Natural killer cell treated with Interleukin-12 subunit alpha and Interleukin-12 subunit beta and Interleukin-15 and Interleukin-18, amount 100 ng/mL, for 72 hours (primary cell): ENCODE results near the gene EAF1. TPM values are rescaled to one million over a fixed set of nuclear protein-coding genes. Genes with fewer than 3 reads are reported as not detected.
"Not testable (repeated sequence)": the region's sequence is repeated elsewhere in the genome, so short reads cannot be mapped to it uniquely, and the experiment has no call there.

ENCODE experiments used
- ATAC-seq, 2 donors: fragments of 150-1000 bp; cut with Tn5 transposase in 1 of 2; sonication (Bioruptor Pico), chemical (Tn5 transposase) in 1 of 2; 2 replicates each; pipeline ENCODE4 v1.10.0; 2021
- DNase-seq: peaks from one replicate; pipeline ENCODE4 v3.0.0; 2022; ENCODE audit warnings: low spot score
- H3K27ac Mint-ChIP-seq, 2 donors: 1 replicate in 1 of 2; 2 replicates in 1 of 2; pipeline ENCODE4 v1.8.0; 2022; ENCODE audit warnings: mixed read lengths in 2 of 2, mild to moderate bottlenecking in 1 of 2, moderate library complexity in 1 of 2
- H3K27me3 Mint-ChIP-seq, 2 donors: 1 replicate in 1 of 2; 2 replicates in 1 of 2; pipeline ENCODE4 v1.8.0; 2022; ENCODE audit warnings: mixed read lengths in 2 of 2
- H3K36me3 Mint-ChIP-seq: one replicate; pipeline ENCODE4 v1.8.0; 2022; ENCODE audit warnings: mixed read lengths
- H3K4me1 Mint-ChIP-seq, 2 donors: 1 replicate in 1 of 2; 2 replicates in 1 of 2; pipeline ENCODE4 v1.8.0; 2022; ENCODE audit warnings: low read depth in 2 of 2, mixed read lengths in 2 of 2, mild to moderate bottlenecking in 1 of 2
- H3K4me3 Mint-ChIP-seq: one replicate; pipeline ENCODE4 v1.8.0; 2022; ENCODE audit warnings: mixed read lengths
- H3K9me3 Mint-ChIP-seq: 2 replicates; pipeline ENCODE4 v1.8.0; 2022; ENCODE audit warnings: mixed read lengths
- total RNA-seq, 2 donors: library from RNA; stranded (reverse); gene quantifications; one replicate each; pipeline ENCODE4 v1.2.3, GENCODE V29; 2022

EAF1 gene
- 10 to 100 TPM; 41.8 to 74.3 TPM for total RNA-seq

DNA sequence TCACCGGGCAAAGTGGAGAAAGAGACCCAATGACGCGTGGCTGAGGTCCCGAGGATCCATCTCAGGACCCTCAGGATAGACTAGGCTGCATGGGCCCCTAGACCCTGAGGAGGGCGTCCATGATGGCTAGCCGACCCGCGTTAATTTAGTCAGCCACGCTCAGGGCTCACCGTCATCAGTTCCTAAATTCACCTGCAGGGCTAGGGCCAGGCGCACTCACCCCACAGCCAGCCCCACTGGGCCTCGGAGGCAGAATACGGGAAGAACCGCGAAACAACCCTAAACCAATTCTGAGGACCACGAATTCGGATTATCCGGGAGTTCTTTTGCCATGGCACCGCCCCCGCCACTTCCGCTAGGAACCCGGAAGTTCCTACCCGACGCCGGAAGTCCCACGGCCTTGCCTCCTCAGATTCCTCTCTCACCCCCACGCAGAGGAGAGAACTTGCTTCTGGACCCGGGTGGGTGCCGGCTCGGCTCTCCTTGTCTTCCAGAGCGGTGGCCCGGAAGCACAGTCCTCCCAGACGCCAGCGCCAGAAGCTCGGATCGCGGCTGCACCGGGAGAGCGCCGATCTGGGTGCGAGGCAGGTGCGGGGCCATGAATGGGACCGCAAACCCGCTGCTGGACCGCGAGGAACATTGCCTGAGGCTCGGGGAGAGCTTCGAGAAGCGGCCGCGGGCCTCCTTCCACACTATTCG lies at the start of gene EAF1, which contains the start of gene METTL6:
EAF1 (plus strand) TSS at position 417 of the 699 bp plus-strand sequence; CDS start at position 599, 182 bp downstream.
METTL6 (minus strand) TSS at position 363 of the 699 bp plus-strand sequence. CDS start 1,033 bp downstream, outside the sequence.
- Mint-ChIP-seq H3K9me3 (no peaks in the 10 kb centered on the region), H3K27ac (peak within 1 kb of the TSS; percentile 98 to 99), H3K4me3 (peak within 1 kb of the TSS; percentile 93), H3K36me3 (peaks cover 37% of the 10 kb centered on the region), H3K4me1 (peaks cover 42 to 52% of the 10 kb centered on the region in 2 donors), H3K27me3 (no peaks in the 10 kb centered on the region)
- ATAC-seq, result peak; percentile 92 to 93
- DNase-seq, result peak; percentile 91

DNA sequence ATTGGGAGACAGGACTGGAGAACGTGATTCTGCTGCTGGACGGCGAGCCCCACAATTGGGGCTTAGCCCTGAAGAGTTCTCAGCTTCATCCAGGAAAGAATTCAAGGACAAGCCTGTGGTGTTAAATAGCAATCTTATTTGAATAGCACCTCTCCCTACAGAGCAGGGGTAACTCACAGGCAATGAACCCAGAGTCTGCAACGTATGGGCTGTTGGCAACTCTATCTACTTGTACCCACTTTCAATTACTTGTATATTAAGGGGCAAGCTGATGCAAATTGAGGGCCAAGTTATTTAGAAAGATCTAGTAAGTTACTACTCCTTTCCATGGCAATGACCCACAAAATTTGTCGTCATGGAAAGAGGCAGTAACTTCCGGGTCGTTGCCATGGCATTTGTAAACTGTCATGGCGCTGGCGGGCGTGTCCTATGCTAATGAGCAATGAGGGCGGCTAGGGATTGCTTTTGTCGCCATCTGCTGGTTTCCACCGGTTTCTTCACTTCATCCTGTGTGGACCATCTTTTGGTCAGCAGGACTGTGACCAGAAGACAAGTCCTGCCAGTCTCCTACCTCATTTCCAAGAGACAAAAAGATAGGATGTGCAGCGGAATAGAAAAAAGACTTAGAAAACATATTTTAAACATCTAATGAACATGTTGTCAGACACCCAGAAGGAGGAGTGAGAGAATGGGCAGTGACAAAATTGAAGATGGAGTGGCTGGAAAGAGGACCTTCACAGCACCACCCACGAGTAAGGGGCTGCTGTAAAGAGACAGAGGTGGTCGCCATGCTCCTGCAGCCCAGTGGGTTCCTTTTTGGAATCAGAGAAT lies 49.2 kb upstream of the EAF1 start:
- peaks cover 10 to 13% of the 10 kb centered on the region in 2 donors for H3K4me1 Mint-ChIP-seq
- H3K36me3 Mint-ChIP-seq, result no peaks in the 10 kb centered on the region
- H3K9me3 Mint-ChIP-seq, result no peaks in the 10 kb centered on the region
- peak overlapping the region; percentile 85 to 91 for H3K27ac Mint-ChIP-seq
- H3K27me3 Mint-ChIP-seq, result no peaks in the 10 kb centered on the region
- peak; percentile 98 for ATAC-seq
- DNase-seq, result peak; percentile 93
- no peak overlapping the region for H3K4me3 Mint-ChIP-seq

DNA sequence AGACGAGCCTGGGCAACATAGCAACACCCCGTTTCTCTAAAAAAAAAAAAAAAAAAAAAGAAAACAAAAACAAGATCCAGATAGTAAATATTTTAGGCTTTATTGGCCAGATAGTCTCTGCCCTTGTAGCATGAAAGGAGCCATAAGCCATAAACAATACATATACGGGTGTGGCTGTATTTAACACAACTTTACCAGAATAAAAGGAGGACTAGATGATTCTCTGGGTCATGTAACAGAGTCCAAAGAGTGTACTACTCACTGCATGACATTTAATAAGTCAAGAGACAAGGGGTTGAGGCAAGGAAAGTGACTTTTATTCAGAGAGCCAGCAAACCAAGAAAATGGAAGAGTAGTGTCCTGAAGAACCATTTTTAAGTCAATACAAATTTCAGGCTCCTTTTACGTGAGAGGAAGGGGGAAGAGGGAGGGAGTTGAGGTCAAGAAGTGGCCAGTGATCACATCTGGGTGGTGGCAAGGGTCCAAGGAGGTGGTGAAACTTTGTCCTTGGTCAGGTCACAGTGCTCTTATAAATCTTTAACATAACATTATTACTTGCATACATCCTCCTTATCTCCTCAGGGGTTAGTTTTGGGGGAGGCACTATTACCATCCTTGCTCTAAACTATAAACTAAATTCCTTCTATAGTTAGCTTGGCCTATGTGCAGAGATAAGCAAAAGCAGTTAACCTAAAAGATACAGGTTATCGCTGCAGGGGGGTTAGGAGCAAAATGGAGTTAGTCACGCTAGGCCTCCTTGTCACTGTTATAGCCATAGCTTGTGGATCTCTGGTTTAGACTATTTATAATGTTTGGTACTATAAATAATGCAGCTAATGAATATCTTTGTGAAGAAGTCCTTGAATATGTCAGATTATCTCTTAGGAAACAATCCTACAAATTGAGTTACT lies 46.2 kb upstream of the EAF1 start:
- no peaks in the 10 kb centered on the region for H3K9me3 Mint-ChIP-seq
- no peaks in the 10 kb centered on the region for H3K27me3 Mint-ChIP-seq
- DNase-seq (no peak), ATAC-seq (no peak)
- H3K4me1 Mint-ChIP-seq, result peaks cover 10 to 12% of the 10 kb centered on the region in 2 donors
- H3K4me3 Mint-ChIP-seq, result no peak overlapping the region
- no peaks in the 10 kb centered on the region for H3K36me3 Mint-ChIP-seq
- H3K27ac Mint-ChIP-seq, result peak overlapping the region in 1 of 2 donors; percentile 30

DNA sequence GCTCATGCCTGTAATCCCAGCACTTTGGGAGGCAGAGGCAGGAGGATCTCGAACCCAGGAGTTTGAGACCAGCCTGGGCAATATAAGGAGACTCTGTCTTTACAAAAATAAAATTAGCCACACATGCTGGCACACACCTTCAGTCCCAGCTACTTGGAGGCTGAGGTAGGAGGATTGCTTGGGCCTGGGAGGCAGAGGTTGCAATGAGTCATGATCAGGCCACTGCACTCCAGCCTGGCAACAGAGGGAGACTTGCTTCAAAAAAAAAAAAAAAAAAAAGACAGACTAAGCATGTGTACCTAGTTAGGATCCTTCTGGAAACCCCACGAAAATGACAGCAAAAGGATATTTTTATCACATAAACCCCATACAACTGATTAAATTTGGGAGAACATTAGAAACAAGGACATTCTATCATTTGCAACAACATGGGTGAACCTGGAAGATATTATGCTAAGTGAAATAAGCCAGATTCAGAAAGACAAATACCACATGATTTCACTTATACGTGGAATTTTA lies 44.9 kb upstream of the EAF1 start:
- Mint-ChIP-seq H3K36me3 (no peaks in the 10 kb centered on the region), H3K4me3 (no peak overlapping the region), H3K27ac (peak overlapping the region in 1 of 2 donors; percentile 36), H3K27me3 (no peaks in the 10 kb centered on the region), H3K9me3 (no peaks in the 10 kb centered on the region), H3K4me1 (peaks cover 10 to 12% of the 10 kb centered on the region in 2 donors)
- ATAC-seq (no peak), DNase-seq (no peak)

DNA sequence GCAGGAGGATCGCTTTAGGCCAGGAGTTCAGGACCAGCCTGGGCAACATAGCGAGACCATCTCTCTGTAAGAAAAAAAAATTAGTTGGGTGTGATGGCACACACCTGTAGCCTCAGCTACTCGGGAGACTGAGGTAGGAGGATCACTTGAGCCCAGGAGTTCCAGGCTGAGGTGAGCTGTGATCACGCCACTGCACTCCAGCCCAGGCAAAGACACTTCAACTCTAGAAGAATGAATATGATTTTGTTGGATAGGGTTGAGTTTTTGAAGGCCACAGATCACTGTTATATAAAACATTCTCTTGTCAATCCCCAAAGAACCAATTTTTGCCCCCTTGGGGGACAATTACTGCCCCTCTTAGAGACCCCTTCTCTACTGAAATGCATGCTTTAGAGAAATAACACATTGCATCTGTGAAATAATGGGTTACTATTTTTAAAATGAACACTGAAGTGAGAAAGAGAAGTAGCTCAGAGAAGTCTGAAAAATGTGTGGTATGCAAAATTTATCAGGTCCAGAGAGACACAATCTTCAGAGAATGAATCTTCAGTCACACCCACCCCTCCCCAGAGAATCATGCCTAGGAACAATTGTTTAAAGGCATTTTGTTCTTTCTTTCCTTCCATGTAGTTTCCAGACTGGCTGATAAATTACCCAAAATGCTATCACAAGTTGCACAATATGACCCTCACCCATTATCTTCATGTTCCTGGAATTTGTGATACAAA lies 42.7 kb upstream of the EAF1 start:
- no peak overlapping the region for H3K4me3 Mint-ChIP-seq
- no peaks in the 10 kb centered on the region for H3K27me3 Mint-ChIP-seq
- H3K4me1 Mint-ChIP-seq, result peaks cover 0 to 5% of the 10 kb centered on the region in 2 donors
- H3K36me3 Mint-ChIP-seq, result no peaks in the 10 kb centered on the region
- H3K9me3 Mint-ChIP-seq, result no peaks in the 10 kb centered on the region
- ATAC-seq (no peak), DNase-seq (no peak)
- H3K27ac Mint-ChIP-seq, result no peak overlapping the region

DNA sequence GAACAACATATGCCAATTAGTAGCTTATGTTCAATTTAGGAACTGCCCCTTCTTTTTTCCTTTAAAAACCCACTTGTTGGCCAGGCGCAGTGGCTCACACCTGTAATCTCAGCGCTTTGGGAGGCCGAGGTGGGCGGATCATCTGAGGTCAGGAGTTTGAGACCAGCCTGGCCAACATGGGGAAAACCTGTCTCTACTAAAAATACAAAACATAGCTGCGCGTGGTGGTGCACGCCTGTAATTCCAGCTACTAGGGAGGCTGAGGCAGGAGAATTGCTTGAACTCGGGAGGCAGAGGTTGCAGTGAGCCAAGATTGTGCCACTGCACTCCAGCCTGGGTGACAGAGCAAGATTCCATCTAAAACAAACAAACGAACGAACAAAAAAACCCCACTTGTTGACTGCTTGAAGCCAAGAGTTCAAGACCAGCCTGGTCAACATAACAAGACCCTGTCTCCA lies 42.1 kb upstream of the EAF1 start:
- DNase-seq, H3K36me3 Mint-ChIP-seq, H3K4me1 Mint-ChIP-seq, H3K27ac Mint-ChIP-seq, ATAC-seq, H3K4me3 Mint-ChIP-seq, H3K9me3 Mint-ChIP-seq, H3K27me3 Mint-ChIP-seq: not testable (repeated sequence)

DNA sequence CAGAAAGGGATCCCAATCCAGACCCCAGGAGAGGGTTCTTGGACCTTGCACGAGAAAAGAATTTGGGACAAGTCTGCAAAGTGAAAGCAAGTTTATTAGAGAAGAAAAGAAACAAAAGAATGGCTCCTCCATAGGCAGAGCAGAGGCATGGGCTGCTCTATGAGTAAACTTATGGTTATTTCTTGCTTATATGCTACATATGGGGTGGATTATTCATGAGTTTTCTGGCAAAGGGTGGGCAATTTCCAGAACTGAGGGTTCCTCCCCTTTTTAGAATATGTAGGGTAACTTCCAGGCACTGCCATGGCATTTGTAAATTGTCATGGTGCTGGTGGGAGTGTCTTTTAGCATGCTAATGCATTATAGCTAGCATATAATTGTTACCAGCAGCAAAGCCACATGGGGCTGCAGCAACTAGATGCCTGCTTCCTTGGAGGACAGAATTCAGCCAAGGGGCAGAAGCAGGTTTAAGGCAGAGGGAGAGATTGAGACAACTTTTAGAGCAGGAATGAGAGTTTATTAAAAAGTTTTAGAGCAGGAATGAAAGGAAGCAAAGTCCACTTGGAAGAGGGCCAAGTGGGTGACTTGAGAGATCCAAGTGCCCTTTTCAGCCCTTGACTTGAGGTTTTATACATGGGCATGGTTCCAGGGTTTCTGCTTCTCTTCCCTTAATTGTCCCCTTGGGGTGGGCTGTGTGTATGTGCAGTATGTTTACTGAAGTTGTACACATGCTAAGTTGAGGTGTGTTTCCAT lies 41.3 kb upstream of the EAF1 start:
- Mint-ChIP-seq H3K9me3 (no peaks in the 10 kb centered on the region), H3K4me1 (peaks cover 0 to 5% of the 10 kb centered on the region in 2 donors), H3K36me3 (no peaks in the 10 kb centered on the region), H3K27ac (no peak overlapping the region), H3K27me3 (no peaks in the 10 kb centered on the region), H3K4me3 (no peak overlapping the region)
- ATAC-seq, result no peak
- no peak for DNase-seq

DNA sequence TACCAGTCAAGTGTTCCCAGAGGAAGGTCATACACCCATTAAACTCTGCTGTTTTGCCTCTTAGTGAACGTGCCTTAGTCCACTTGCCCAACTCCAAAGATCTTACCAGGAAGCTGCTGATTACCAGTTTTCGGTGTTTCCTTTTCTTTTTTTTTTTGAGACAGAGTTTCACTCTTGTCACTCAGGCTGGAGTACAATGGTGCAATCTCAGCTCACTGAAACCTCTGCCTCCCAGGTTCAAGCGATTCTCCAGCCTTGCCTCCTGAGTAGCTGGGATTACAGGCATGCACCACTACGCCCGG lies 40.8 kb upstream of the EAF1 start:
- H3K4me1 Mint-ChIP-seq, H3K27ac Mint-ChIP-seq, H3K4me3 Mint-ChIP-seq, H3K9me3 Mint-ChIP-seq, H3K36me3 Mint-ChIP-seq, ATAC-seq, H3K27me3 Mint-ChIP-seq, DNase-seq: not testable (repeated sequence)

DNA sequence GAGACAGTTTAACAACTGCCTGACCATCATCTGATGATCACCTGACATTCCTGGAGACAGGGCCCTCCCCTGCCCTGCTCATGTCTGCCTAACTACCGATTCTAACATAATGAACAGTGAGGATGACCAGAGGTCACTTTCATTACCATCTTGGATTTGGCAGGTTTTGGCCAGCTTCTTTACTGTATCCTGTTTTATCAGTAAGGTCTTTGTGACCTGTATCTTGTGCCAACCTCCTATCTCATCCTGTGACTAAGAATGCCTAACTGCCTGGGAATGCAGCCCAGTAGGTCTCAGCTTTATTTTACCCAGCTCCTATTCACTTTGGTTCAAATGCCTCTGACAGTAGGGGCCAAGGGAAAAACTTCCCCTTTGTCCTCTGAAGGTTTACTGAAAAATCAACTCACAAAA lies 40.2 kb upstream of the EAF1 start:
- peaks cover 0 to 5% of the 10 kb centered on the region in 2 donors for H3K4me1 Mint-ChIP-seq
- DNase-seq, result no peak
- H3K27me3 Mint-ChIP-seq, result no peaks in the 10 kb centered on the region
- no peak for ATAC-seq
- H3K9me3 Mint-ChIP-seq, result no peaks in the 10 kb centered on the region
- no peaks in the 10 kb centered on the region for H3K36me3 Mint-ChIP-seq
- no peak overlapping the region for H3K27ac Mint-ChIP-seq
- no peak overlapping the region for H3K4me3 Mint-ChIP-seq

DNA sequence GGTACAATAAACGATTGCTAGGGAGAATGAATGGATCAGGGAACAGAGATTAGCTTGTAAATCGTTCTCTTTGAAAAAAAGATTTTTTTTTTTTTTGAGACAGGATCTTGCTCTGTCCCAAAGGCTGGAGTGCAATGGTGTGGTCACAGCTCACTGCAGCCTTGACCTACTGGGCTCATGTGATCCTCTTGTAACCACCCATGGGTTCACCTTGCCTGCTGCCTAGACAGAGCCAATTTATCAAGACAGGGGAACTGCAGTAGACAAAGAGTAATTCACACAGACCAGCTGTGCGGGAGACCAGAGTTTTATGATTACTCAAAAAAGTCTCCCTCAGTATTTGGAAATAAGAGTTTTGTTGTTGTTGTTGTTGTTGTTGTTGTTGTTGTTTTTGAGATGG lies 39.7 kb upstream of the EAF1 start:
- no peaks in the 10 kb centered on the region for H3K9me3 Mint-ChIP-seq

DNA sequence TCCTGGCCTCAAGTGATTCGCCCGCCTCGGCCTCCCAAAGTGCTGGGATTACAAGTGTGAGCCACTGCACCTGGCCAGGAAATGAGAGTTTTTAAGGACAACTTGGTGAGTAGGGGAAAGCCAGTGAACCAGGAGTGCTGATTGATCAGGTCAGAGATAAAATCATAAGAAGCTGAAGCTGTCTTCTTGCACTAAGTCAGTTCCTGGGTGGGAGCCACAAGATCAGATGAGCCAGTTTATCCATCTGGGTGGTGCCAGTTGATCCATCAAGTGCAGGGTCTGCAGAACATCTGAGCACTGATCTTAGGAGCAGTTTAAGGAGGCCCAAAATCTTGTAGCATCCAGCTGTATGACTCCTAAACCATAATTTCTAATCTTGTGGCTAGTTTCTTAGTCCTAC lies 39.1 kb upstream of the EAF1 start:
- not testable (repeated sequence) for H3K27ac Mint-ChIP-seq, DNase-seq, H3K36me3 Mint-ChIP-seq, H3K4me1 Mint-ChIP-seq, H3K4me3 Mint-ChIP-seq, H3K9me3 Mint-ChIP-seq, H3K27me3 Mint-ChIP-seq, ATAC-seq

More for the DNA sequence above, 39.7 kb upstream of the EAF1 start:
- H3K4me1 Mint-ChIP-seq, result peaks cover 0 to 5% of the 10 kb centered on the region in 2 donors
- no peaks in the 10 kb centered on the region for H3K36me3 Mint-ChIP-seq
- DNase-seq, result no peak
- no peak overlapping the region for H3K4me3 Mint-ChIP-seq
- no peak overlapping the region for H3K27ac Mint-ChIP-seq
- no peaks in the 10 kb centered on the region for H3K27me3 Mint-ChIP-seq
- no peak for ATAC-seq

DNA sequence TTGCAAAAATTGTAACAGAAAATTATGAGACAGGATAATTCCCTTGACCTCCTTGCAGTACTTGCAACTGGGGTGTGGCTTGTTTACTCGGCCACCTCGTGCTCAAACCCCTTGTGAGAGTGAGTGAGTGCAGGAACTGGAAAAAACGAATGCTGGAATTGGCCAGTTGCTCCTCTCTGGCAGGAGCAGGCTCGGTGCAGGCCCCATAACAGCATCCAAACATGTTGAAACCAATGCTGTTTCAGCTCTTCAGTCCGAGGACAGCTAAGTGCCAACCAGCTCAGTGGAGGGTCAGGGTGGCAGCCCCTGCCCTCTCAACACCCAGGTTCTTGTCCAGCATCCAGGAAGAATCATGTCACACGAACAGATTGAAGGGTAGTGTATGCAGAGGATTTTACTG lies 36.9 kb upstream of the EAF1 start:
- ATAC-seq (no peak), DNase-seq (no peak)
- Mint-ChIP-seq H3K27ac (no peak overlapping the region), H3K36me3 (no peaks in the 10 kb centered on the region), H3K9me3 (no peaks in the 10 kb centered on the region), H3K4me1 (peaks cover 0 to 5% of the 10 kb centered on the region in 2 donors), H3K4me3 (no peak overlapping the region), H3K27me3 (no peaks in the 10 kb centered on the region)
